ENCODE data around the gene GAP43. TPM values are rescaled to one million over a fixed set of nuclear protein-coding genes. Genes with fewer than 3 reads are reported as not detected.

The GAP43 gene
- total and polyA plus RNA-seq, 2 of the 4 experiments (the other 2 are of a cell fraction): 0.36 to 0.51 TPM

- H3K56ac ChIP-seq (ENCODE audit: extremely low read depth, insufficient read depth, low read length): no peak overlapping the region
- H3K4me1 ChIP-seq (ENCODE audit: control insufficient read depth, insufficient read depth, low read length): peaks cover 3% of the 10 kb centered on the region; the same call in 1 of the 2 replicates
- H3K9me1 ChIP-seq (ENCODE audit: insufficient read depth, low read length): no peaks in the 10 kb centered on the region
- H3K4me3 ChIP-seq (ENCODE audit: insufficient read depth, low read depth, low read length): no peak overlapping the region
- H3K18ac ChIP-seq (ENCODE audit: low read depth, low read length): no peak overlapping the region
- in situ Hi-C loops (cut with MboI; ENCODE audit: low sequenced_read_pairs) (no loop called here), intact Hi-C loops (cut with micrococcal nuclease) (no loop called here), dilution Hi-C loops (cut with HindIII; ENCODE audit: low sequenced_read_pairs, unreplicated experiment) (no loop called here)
- POLR2A ChIA-PET (ENCODE audit: unreplicated experiment): interaction anchor here (0.7 kb wide), 1 partner anchor 269 kb away, joined by 3 read pairs; no protein-coding TSS in a partner anchor
- no CpG with 5 or more reads among the region's 11 CpGs for WGBS, 2 experiments (ENCODE audit: extremely low coverage in 2 of 2, insufficient read length in 1 of 2)
- TF ChIP-seq NFE2L2 (IDR thresholded peaks at IDR 0.05; ENCODE audit: low read depth, low read length) (no peak), SMC3 (IDR thresholded peaks at IDR 0.05; ENCODE audit: low read depth, low read length) (no peak), RAD21 (IDR thresholded peaks at IDR 0.05; ENCODE audit: low read length) (no peak), CHD1 (IDR thresholded peaks at IDR 0.05; ENCODE audit: low read depth, low read length) (no peak), MAFK (IDR thresholded peaks at IDR 0.05; ENCODE audit: low read depth, low read length) (no peak), MXI1 (IDR thresholded peaks at IDR 0.05; ENCODE audit: borderline replicate concordance, low read depth, low read length) (no peak), POLR2A (IDR thresholded peaks at IDR 0.05; ENCODE audit: low read depth, low read length) (no peak), MAZ (IDR thresholded peaks at IDR 0.05; ENCODE audit: borderline replicate concordance, low read depth, low read length) (no peak), RFX5 (IDR thresholded peaks at IDR 0.05; ENCODE audit: low read depth, low read length) (no peak), BHLHE40 (IDR thresholded peaks at IDR 0.05; ENCODE audit: low read depth, low read length) (no peak), CEBPB (IDR thresholded peaks at IDR 0.05; ENCODE audit: low read depth, low read length) (no peak), RCOR1 (IDR thresholded peaks at IDR 0.05; ENCODE audit: insufficient replicate concordance, low read length) (no peak), FOS (IDR thresholded peaks at IDR 0.05; ENCODE audit: low read depth, low read length) (no peak)
- TF ChIP-seq, protein P1, sequence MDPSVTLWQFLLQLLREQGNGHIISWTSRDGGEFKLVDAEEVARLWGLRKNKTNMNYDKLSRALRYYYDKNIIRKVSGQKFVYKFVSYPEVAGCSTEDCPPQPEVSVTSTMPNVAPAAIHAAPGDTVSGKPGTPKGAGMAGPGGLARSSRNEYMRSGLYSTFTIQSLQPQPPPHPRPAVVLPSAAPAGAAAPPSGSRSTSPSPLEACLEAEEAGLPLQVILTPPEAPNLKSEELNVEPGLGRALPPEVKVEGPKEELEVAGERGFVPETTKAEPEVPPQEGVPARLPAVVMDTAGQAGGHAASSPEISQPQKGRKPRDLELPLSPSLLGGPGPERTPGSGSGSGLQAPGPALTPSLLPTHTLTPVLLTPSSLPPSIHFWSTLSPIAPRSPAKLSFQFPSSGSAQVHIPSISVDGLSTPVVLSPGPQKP (IDR thresholded peaks at IDR 0.05; ENCODE audit: borderline replicate concordance, low read depth, low read length): no peak
- TF ChIP-seq, protein P2, sequence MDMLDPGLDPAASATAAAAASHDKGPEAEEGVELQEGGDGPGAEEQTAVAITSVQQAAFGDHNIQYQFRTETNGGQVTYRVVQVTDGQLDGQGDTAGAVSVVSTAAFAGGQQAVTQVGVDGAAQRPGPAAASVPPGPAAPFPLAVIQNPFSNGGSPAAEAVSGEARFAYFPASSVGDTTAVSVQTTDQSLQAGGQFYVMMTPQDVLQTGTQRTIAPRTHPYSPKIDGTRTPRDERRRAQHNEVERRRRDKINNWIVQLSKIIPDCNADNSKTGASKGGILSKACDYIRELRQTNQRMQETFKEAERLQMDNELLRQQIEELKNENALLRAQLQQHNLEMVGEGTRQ (IDR thresholded peaks at IDR 0.05; ENCODE audit: low read depth, low read length): no peak
- TF ChIP-seq, protein P3, sequence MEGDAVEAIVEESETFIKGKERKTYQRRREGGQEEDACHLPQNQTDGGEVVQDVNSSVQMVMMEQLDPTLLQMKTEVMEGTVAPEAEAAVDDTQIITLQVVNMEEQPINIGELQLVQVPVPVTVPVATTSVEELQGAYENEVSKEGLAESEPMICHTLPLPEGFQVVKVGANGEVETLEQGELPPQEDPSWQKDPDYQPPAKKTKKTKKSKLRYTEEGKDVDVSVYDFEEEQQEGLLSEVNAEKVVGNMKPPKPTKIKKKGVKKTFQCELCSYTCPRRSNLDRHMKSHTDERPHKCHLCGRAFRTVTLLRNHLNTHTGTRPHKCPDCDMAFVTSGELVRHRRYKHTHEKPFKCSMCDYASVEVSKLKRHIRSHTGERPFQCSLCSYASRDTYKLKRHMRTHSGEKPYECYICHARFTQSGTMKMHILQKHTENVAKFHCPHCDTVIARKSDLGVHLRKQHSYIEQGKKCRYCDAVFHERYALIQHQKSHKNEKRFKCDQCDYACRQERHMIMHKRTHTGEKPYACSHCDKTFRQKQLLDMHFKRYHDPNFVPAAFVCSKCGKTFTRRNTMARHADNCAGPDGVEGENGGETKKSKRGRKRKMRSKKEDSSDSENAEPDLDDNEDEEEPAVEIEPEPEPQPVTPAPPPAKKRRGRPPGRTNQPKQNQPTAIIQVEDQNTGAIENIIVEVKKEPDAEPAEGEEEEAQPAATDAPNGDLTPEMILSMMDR (conservative IDR thresholded peaks at IDR 0.05; ENCODE audit: low read depth, low read length): no peak
- no peaks in the 10 kb centered on the region for H3K36me3 ChIP-seq (ENCODE audit: control insufficient read depth, insufficient read depth, low read length)
- no peak overlapping the region for H3K23ac ChIP-seq (ENCODE audit: low read depth, low read length)
- H3K79me1 ChIP-seq (ENCODE audit: low read depth in 1 of 2, low read length in 2 of 2): no peaks in the 10 kb centered on the region
- H2AK9ac ChIP-seq (replicated peaks; ENCODE audit: low read depth, low read length, poor library complexity): no peak overlapping the region
- H4K8ac ChIP-seq (ENCODE audit: low read depth in 2 of 2, low read length in 2 of 2): no peak overlapping the region
- no peak overlapping the region for H2BK120ac ChIP-seq (ENCODE audit: low read depth, low read length)
- no peak overlapping the region for H4K5ac ChIP-seq (ENCODE audit: low read depth, low read length)
- no peak overlapping the region for H3K4ac ChIP-seq (ENCODE audit: low read depth, low read length)
- no peaks in the 10 kb centered on the region for H4K20me1 ChIP-seq (ENCODE audit: insufficient read depth, low read length)
- no peak overlapping the region for H3K27ac ChIP-seq (ENCODE audit: insufficient read depth, low read length)
- ATAC-seq (ENCODE audit: low read depth): no peak
- H3K14ac ChIP-seq (replicated peaks; ENCODE audit: low read depth, low read length): no peak overlapping the region
- no peak overlapping the region for H3K4me2 ChIP-seq (ENCODE audit: low read depth, low read length)
- H2BK15ac ChIP-seq (ENCODE audit: low read depth, low read length): no peak overlapping the region
- H3K9me3 ChIP-seq (ENCODE audit: control insufficient read depth, insufficient read depth, low read length): no peaks in the 10 kb centered on the region
- H3K9ac ChIP-seq (ENCODE audit: low read depth, low read length): no peak overlapping the region
- CTCF ChIA-PET: interaction anchor here (0.7 to 1.5 kb wide), 2 partner anchors 15 to 85 kb away, joined by 3 to 4 read pairs; no protein-coding TSS in a partner anchor
- no peak overlapping the region for H2AFZ ChIP-seq (replicated peaks; ENCODE audit: low read length, poor library complexity)
- no peak overlapping the region for H2BK5ac ChIP-seq (ENCODE audit: low read depth, low read length, poor library complexity, severe bottlenecking)
- H2AK5ac ChIP-seq (ENCODE audit: low read depth, low read length): no peak overlapping the region
- no TSS peak for BruUV-seq (replicated peaks)
- DNase-seq: no peak
- no peak overlapping the region for H4K91ac ChIP-seq (ENCODE audit: insufficient read depth, low read depth, low read length)
- no peak overlapping the region for H2BK20ac ChIP-seq (ENCODE audit: low read depth, low read length)
- peaks cover 27% of the 10 kb centered on the region for H3K27me3 ChIP-seq (ENCODE audit: control insufficient read depth, insufficient read depth, low read length)
Observed at GRCh38 chr3:115624029-115624741, 875 bp downstream of the GAP43 start.
